H9 (cell line): ENCODE measurements around the gene FXN. TPM values are rescaled to one million over a fixed set of nuclear protein-coding genes. Genes with fewer than 3 reads are reported as not detected.

Experiments
- DNase-seq: peaks from one replicate; pipeline ENCODE4 v3.0.0-alpha.2; 2017
- H2AFZ ChIP-seq: one replicate; pipeline ENCODE4 v1.6.1; 2013; ENCODE audit warnings: mild to moderate bottlenecking, low read length, control low read depth, moderate library complexity
- H2AK5ac ChIP-seq: 2 replicates; pipeline ENCODE4 v1.6.1; 2013; ENCODE audit warnings: low read length, control low read depth, mixed read lengths; ENCODE audit not compliant: insufficient read length
- H2BK120ac ChIP-seq: one replicate; pipeline ENCODE4 v1.6.1; 2013; ENCODE audit warnings: low read depth, mild to moderate bottlenecking, low read length, control low read depth, inconsistent platforms; ENCODE audit not compliant: poor library complexity, severe bottlenecking
- H2BK12ac ChIP-seq: 2 replicates; pipeline ENCODE4 v1.6.1; 2013; ENCODE audit warnings: low read length, control low read depth, mixed read lengths, low read depth; ENCODE audit not compliant: insufficient read length
- H2BK15ac ChIP-seq: 2 replicates; pipeline ENCODE4 v1.6.1; 2013; ENCODE audit warnings: low read depth, low read length, control low read depth
- H2BK20ac ChIP-seq: one replicate; pipeline ENCODE4 v1.6.1; 2013; ENCODE audit warnings: low read depth, mild to moderate bottlenecking, low read length, control low read depth, inconsistent platforms; ENCODE audit not compliant: poor library complexity, severe bottlenecking
- H2BK5ac ChIP-seq: 2 replicates; pipeline ENCODE4 v1.6.1; 2013; ENCODE audit warnings: low read length, control low read depth, mixed read lengths; ENCODE audit not compliant: insufficient read length
- H3K14ac ChIP-seq: 2 replicates; pipeline ENCODE4 v1.6.1; 2013; ENCODE audit warnings: low read length, control low read depth; ENCODE audit not compliant: insufficient read depth
- H3K18ac ChIP-seq: 2 replicates; pipeline ENCODE4 v1.6.1; 2013; ENCODE audit warnings: low read depth, mild to moderate bottlenecking, mixed read lengths, low read length, control low read depth; ENCODE audit not compliant: insufficient read length
- H3K23ac ChIP-seq: 2 replicates; pipeline ENCODE4 v1.6.1; 2013; ENCODE audit warnings: low read length, control low read depth, mixed read lengths, low read depth; ENCODE audit not compliant: insufficient read length
- H3K23me2 ChIP-seq: 2 replicates; pipeline ENCODE4 v1.6.1; 2013; ENCODE audit warnings: low read depth, mild to moderate bottlenecking, mixed read lengths, low read length, control low read depth; ENCODE audit not compliant: insufficient read length, poor library complexity, severe bottlenecking
- H3K27ac ChIP-seq: 2 replicates; pipeline ENCODE4 v1.5.1; 2013; ENCODE audit warnings: low read length, control low read depth, mixed read lengths, low read depth; ENCODE audit not compliant: insufficient read length
- H3K27me3 ChIP-seq: 2 replicates; pipeline ENCODE4 v1.6.1; 2013; ENCODE audit warnings: low read length, control low read depth, inconsistent platforms; ENCODE audit not compliant: insufficient read depth
- H3K4ac ChIP-seq: 2 replicates; pipeline ENCODE4 v1.6.1; 2013; ENCODE audit warnings: low read depth, mild to moderate bottlenecking, control low read depth, inconsistent platforms, low read length, moderate library complexity
- H3K4me1 ChIP-seq: 2 replicates; pipeline ENCODE4 v1.6.1; 2013; ENCODE audit warnings: low read length, control low read depth, inconsistent platforms; ENCODE audit not compliant: insufficient read depth
- H3K4me2 ChIP-seq: 2 replicates; pipeline ENCODE4 v1.6.1; 2013; ENCODE audit warnings: low read length, control low read depth, mixed read lengths; ENCODE audit not compliant: insufficient read length, insufficient read depth
- H3K56ac ChIP-seq: 2 replicates; pipeline ENCODE4 v1.6.1; 2013; ENCODE audit warnings: low read depth, mild to moderate bottlenecking, mixed read lengths, low read length, control low read depth; ENCODE audit not compliant: insufficient read length
- H3K79me1 ChIP-seq: 2 replicates; pipeline ENCODE4 v1.6.1; 2013; ENCODE audit warnings: low read depth, mild to moderate bottlenecking, moderate library complexity, low read length, control low read depth, inconsistent platforms; ENCODE audit not compliant: insufficient read depth, poor library complexity, severe bottlenecking
- H3K79me2 ChIP-seq: 2 replicates; pipeline ENCODE4 v1.6.1; 2013; ENCODE audit warnings: low read length, control low read depth, inconsistent platforms; ENCODE audit not compliant: insufficient read depth
- H3K9ac ChIP-seq: 2 replicates; pipeline ENCODE4 v1.6.1; 2013; ENCODE audit warnings: low read length, control low read depth, mixed read lengths; ENCODE audit not compliant: insufficient read length; ENCODE audit errors: extremely low read depth
- H3K9me3 ChIP-seq: one replicate; pipeline ENCODE4 v1.6.1; 2013; ENCODE audit warnings: low read depth, low read length, inconsistent platforms; ENCODE audit not compliant: control insufficient read depth
- H3T11ph ChIP-seq: one replicate; pipeline ENCODE4 v1.6.1; 2013; ENCODE audit warnings: mild to moderate bottlenecking, low read length, control low read depth, inconsistent platforms
- H4K20me1 ChIP-seq: one replicate; pipeline ENCODE4 v1.6.1; 2013; ENCODE audit not compliant: control insufficient read depth, insufficient read length, insufficient read depth
- H4K5ac ChIP-seq: 2 replicates; pipeline ENCODE4 v1.6.1; 2013; ENCODE audit warnings: low read depth, mild to moderate bottlenecking, mixed read lengths, low read length, control low read depth; ENCODE audit not compliant: insufficient read length
- H4K8ac ChIP-seq: replicated peaks from 2 replicates; pipeline ENCODE4 v1.6.1; 2013; ENCODE audit warnings: low read length, control low read depth, mixed read lengths, low read depth; ENCODE audit not compliant: insufficient read length
- H4K91ac ChIP-seq: 2 replicates; pipeline ENCODE4 v1.6.1; 2013; ENCODE audit warnings: low read depth, mild to moderate bottlenecking, moderate library complexity, mixed read lengths, low read length, control low read depth; ENCODE audit not compliant: insufficient read length
- H3K27ac Mint-ChIP-seq, 3 experiments: 2 replicates in 2 of 3; 3 replicates in 1 of 3; pipeline ENCODE4 v1.8.0; 2020 to 2021; ENCODE audit warnings: mixed read lengths in 3 of 3, mild to moderate bottlenecking in 1 of 3, moderate library complexity in 1 of 3
- H3K27me3 Mint-ChIP-seq: 2 replicates; pipeline ENCODE4 v1.8.0; 2021; ENCODE audit warnings: low read depth, mild to moderate bottlenecking, moderate library complexity, mixed read lengths
- H3K36me3 Mint-ChIP-seq, 3 experiments: 2 replicates in 2 of 3; 3 replicates in 1 of 3; pipeline ENCODE4 v1.8.0; 2020 to 2021; ENCODE audit warnings: low read depth in 3 of 3, mixed read lengths in 3 of 3; ENCODE audit not compliant: insufficient read depth in 1 of 3
- H3K4me1 Mint-ChIP-seq, 2 experiments: 2 replicates each; pipeline ENCODE4 v1.8.0; 2020; ENCODE audit warnings: mixed read lengths in 2 of 2
- H3K4me3 Mint-ChIP-seq, 2 experiments: 2 replicates in 1 of 2; 3 replicates in 1 of 2; pipeline ENCODE4 v1.8.0; 2020 to 2021; ENCODE audit warnings: mild to moderate bottlenecking in 2 of 2, mixed read lengths in 2 of 2, moderate library complexity in 1 of 2
- H3K9me3 Mint-ChIP-seq, 2 experiments: 2 replicates in 1 of 2; 3 replicates in 1 of 2; pipeline ENCODE4 v1.8.0; 2020; ENCODE audit warnings: mild to moderate bottlenecking in 2 of 2, mixed read lengths in 2 of 2, moderate library complexity in 1 of 2
- CTCF ChIP-seq: fragments of 200-600 bp; sonication (generic); conservative IDR thresholded peaks from 3 replicates; pipeline ENCODE4 v1.8.0; 2021; ENCODE audit warnings: antibody characterized with exemption, mild to moderate bottlenecking
- total RNA-seq: library from RNA; stranded (reverse); gene quantifications from 2 replicates; pipeline ENCODE4 v1.2.1, GENCODE V29; 2021

The FXN gene
- total RNA-seq, 1 experiment from 2014 or later: 34.4 TPM

- H3K4ac ChIP-seq: no peak overlapping the region
- H3K4me3 Mint-ChIP-seq: no peak overlapping the region
- no peak overlapping the region for H2BK12ac ChIP-seq
- no peak overlapping the region for H3K4me2 ChIP-seq
- DNase-seq: no peak
- H2BK5ac ChIP-seq: no peak overlapping the region
- no peak overlapping the region for H3K14ac ChIP-seq
- peaks cover 3 to 16% of the 10 kb centered on the region in 2 experiments for H3K4me1 Mint-ChIP-seq
- no peak overlapping the region for H3K18ac ChIP-seq
- H4K91ac ChIP-seq: no peak overlapping the region
- no peak overlapping the region for H2AFZ ChIP-seq
- no peak overlapping the region for H2BK15ac ChIP-seq
- H3K27me3 ChIP-seq: no peaks in the 10 kb centered on the region
- TF ChIP-seq CTCF: no peak
- H4K8ac ChIP-seq: no peak overlapping the region
- H3K79me1 ChIP-seq: no peaks in the 10 kb centered on the region
- no peak overlapping the region for H2BK20ac ChIP-seq
- H3K27ac ChIP-seq: no peak overlapping the region
- no peak overlapping the region for H3K23ac ChIP-seq
- no peak overlapping the region for H2BK120ac ChIP-seq
- no peaks in the 10 kb centered on the region for H3K23me2 ChIP-seq
- H4K20me1 ChIP-seq: no peaks in the 10 kb centered on the region
- no peaks in the 10 kb centered on the region for H3K79me2 ChIP-seq
- H3K27ac Mint-ChIP-seq: no peak overlapping the region
- peaks cover 4% of the 10 kb centered on the region for H3K9me3 ChIP-seq
- H4K5ac ChIP-seq: no peak overlapping the region
- no peak overlapping the region for H2AK5ac ChIP-seq
- H3T11ph ChIP-seq: no peak overlapping the region
- no peak overlapping the region for H3K9ac ChIP-seq
- no peaks in the 10 kb centered on the region for H3K4me1 ChIP-seq
- peaks cover 6 to 7% of the 10 kb centered on the region in 2 experiments; a peak in 4 of 5 replicates for H3K9me3 Mint-ChIP-seq
- H3K27me3 Mint-ChIP-seq: no peaks in the 10 kb centered on the region
- peaks cover 4 to 6% (median 6%) of the 10 kb centered on the region in 3 experiments; a peak in 6 of 7 replicates for H3K36me3 Mint-ChIP-seq
- H3K56ac ChIP-seq: no peak overlapping the region
Observed at GRCh38 chr9:69029535-69029934, 6.0 kb upstream of the FXN start.
